ENCODE measurements around the gene SUPT20HL1.

DNA sequence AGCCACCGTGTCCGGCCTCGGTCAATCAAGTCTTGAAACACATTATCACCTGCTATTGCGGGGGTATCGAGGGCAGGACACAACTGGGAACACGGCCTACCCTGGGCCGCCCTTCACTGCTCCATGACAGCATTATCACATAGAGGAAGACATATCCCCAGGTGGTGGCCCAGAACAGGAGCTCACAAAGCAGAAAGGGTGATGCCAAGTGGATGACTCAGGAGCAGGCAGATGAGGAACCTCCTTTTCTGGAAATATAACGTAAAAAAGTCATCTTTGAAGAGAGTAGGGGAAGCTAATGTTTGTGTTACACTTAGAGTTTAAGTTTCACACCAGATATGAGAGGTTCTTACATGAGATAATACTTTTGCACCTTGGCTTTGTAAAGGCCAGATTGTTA lies 5.3 kb upstream of the SUPT20HL1 start:
- no peak for TF ChIP-seq POLR2A (IDR thresholded peaks at IDR 0.05; ENCODE audit: low read depth, low read length)
- no peak for TF ChIP-seq POLR2AphosphoS5 (IDR thresholded peaks at IDR 0.05; ENCODE audit: low read depth, low read length)

Data from GM12892 (cell line).